Erythroblast (primary cell): Measurements from ENCODE around the gene RPS27.

ENCODE experiments used
- GATA1 ChIP-seq: IDR thresholded peaks from 2 replicates; pipeline ENCODE4 v1.6.1; 2011; ENCODE audit warnings: low read depth, mild to moderate bottlenecking, control low read depth, low read length, moderate library complexity
- POLR2A ChIP-seq: IDR thresholded peaks from 2 replicates; pipeline ENCODE4 v1.6.1; 2011; ENCODE audit warnings: mild to moderate bottlenecking, low read length

DNA sequence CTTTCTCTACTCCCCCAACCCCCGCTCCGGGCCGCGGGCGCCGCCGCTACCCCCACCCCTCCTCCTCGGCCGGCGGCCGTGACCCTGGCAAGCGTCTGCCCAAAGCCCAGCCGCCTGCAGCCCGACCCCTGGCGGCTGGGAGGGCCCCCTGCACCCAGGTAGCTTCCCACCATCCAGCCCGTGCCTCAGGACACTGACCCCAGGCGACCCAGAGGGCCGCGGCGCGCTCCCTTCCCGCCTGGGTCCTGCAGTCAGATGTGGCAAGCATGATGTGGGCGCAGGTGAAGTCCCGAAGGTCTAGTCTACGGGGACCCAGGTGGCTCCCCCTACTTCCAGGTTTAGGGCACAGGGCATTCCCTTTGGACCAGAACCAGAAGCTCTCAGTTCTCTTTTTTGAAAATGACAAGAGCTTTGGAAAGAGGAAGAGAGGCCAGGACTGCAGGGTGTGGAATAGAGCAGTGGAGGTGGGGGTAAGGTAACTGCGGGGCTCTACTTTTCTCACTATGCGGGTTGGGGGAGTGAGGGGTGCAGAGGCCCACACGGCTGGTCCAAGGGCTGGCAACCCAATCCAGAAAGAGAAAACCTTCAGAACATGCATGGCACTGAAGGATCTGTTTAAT is 43.8 kb upstream of the RPS27 start, which contains the start of gene DENND4B:
- TF ChIP-seq POLR2A (no peak), GATA1 (no peak)
